Colonic mucosa (tissue), 4 donors: ENCODE data around the gene SRSF8. TPM values are rescaled to one million over a fixed set of nuclear protein-coding genes. Genes with fewer than 3 reads are reported as not detected.

Experiments used
- DNase-seq: peaks from one replicate; pipeline ENCODE4 v3.0.0-alpha.2; 2020
- H3K27ac ChIP-seq: fragments of 200-600 bp; one replicate; pipeline ENCODE4 v1.8.0; 2021
- H3K27me3 ChIP-seq: fragments of 200-600 bp; one replicate; pipeline ENCODE4 v1.8.0; 2021
- H3K36me3 ChIP-seq: fragments of 200-600 bp; one replicate; pipeline ENCODE4 v1.8.0; 2021
- H3K4me1 ChIP-seq: fragments of 200-600 bp; one replicate; pipeline ENCODE4 v1.8.0; 2021; ENCODE audit warnings: mild to moderate bottlenecking
- H3K4me3 ChIP-seq: fragments of 200-600 bp; one replicate; pipeline ENCODE4 v1.8.0; 2021
- H3K9ac ChIP-seq, 2 donors: one replicate each; pipeline ENCODE4 v1.7.0; 2013; ENCODE audit warnings: control low read depth in 2 of 2, low read depth in 2 of 2, low read length in 2 of 2
- H3K9me3 ChIP-seq: fragments of 200-600 bp; one replicate; pipeline ENCODE4 v1.8.0; 2021
- CTCF ChIP-seq: fragments of 200-600 bp; IDR thresholded peaks from one replicate; pipeline ENCODE4 v1.8.0; 2022; ENCODE audit warnings: antibody characterized with exemption, mild to moderate bottlenecking
- intact Hi-C: fragments of 100-400 bp; cut with DNase I; formaldehyde crosslinking; loops from one replicate; pipeline ENCODE4 v1.14.1; 2022
- total RNA-seq, 2 donors: library from RNA; stranded (reverse); fragmentation: NEBNext Ultra II Directional in 1 of 2; extraction: Animal tissue kit (Norgen Biotek cat#: 25700) in 1 of 2; gene quantifications; one replicate each; pipeline ENCODE4 v1.2.1, GENCODE V29; 2021
- donor health status: healthy.
- donor health status: DM: no; HTN: no; CAD: no.
- donor health status: DM: no; HTN: no; CAD: no.

SRSF8 gene
- total RNA-seq, 2 donors from 2014 or later: 39.4 to 43.4 TPM

DNA sequence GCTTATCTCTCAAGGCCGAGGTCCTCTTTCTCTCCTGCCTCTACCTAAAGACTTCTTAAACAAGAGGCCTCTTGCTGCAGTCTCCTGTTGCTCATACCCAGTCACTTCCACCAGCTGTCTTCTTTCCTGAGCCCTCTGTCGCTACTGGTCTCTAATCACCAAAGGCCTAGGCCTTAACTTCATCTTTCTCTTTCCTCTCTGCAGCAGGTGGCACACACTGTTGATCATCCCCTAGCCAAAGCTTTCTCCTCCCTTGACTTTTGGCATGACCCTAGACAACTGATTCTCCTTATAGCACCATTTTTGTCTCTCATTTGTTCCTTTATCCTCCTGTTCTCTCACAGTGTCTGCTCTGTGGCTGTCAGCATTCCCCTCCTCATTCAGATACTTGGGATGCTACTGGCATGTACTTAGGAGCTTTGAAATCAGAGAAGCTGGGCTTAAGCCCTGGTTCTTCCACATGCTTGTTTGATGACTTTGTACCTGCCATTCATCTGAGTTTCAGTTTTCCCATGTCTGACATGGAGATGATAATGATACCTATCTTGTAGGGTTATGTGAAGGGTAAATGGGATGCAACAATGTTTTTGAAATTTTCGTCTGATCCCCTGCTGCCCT is 45.3 kb downstream of the SRSF8 start:
- no peaks in the 10 kb centered on the region for H3K36me3 ChIP-seq
- DNase-seq: no peak
- H3K9me3 ChIP-seq: no peaks in the 10 kb centered on the region
- H3K27ac ChIP-seq: no peak overlapping the region
- no peaks in the 10 kb centered on the region for H3K4me1 ChIP-seq
- no peak overlapping the region for H3K4me3 ChIP-seq
- TF ChIP-seq CTCF: no peak
- intact Hi-C loops: no loop called here
- H3K9ac ChIP-seq: no peak overlapping the region
- no peaks in the 10 kb centered on the region for H3K27me3 ChIP-seq

GRCh38 chr11:95115597-95115996 is 48.9 kb downstream of the SRSF8 start:
- H3K9me3 ChIP-seq: no peaks in the 10 kb centered on the region
- no peaks in the 10 kb centered on the region for H3K27me3 ChIP-seq
- no peak overlapping the region for H3K9ac ChIP-seq
- DNase-seq: no peak
- H3K36me3 ChIP-seq: no peaks in the 10 kb centered on the region
- no peak overlapping the region for H3K27ac ChIP-seq
- H3K4me1 ChIP-seq: no peaks in the 10 kb centered on the region
- no peak overlapping the region for H3K4me3 ChIP-seq
- intact Hi-C loops: no loop called here
- no peak for TF ChIP-seq CTCF

DNA sequence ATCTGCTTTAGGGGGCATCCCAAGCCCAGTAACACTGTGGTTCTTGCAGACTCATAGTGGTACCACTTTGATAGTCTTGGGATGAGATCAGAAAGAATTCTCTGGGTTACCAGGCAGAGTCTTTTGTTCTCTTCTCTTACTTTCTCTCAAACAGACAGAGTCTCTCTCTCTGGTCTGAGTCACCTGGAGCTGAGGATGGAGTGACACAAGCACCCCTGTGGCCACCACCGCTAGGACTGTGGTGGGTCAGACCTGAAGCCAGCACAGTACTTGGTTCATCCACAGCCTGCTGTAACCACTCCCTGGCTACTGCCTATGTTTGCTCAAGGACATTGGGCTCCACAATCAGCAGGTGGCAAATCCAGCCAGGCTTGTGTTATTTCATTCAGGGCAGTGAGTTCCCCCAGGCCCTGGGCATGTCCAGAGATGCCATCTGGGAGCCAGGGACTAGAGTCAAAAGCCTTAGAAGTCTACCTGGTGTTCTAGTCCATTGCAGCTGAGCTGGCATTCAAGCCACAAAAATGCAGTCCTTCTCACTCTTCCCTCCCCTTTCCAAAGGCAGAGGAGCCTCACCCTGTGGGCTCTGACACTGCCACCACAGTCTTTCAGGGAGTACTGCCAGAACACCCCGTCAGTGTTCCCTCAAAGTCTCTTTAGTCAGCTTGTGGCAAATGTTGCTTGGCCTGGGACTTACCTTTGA is 52.8 kb downstream of the SRSF8 start:
- H3K27me3 ChIP-seq: no peaks in the 10 kb centered on the region
- H3K36me3 ChIP-seq: no peaks in the 10 kb centered on the region
- H3K4me1 ChIP-seq: no peaks in the 10 kb centered on the region
- H3K4me3 ChIP-seq: no peak overlapping the region
- intact Hi-C loops: no loop called here
- no peak for DNase-seq
- no peak for TF ChIP-seq CTCF
- no peaks in the 10 kb centered on the region for H3K9me3 ChIP-seq
- H3K9ac ChIP-seq: no peak overlapping the region
- no peak overlapping the region for H3K27ac ChIP-seq

Other genes starting within 250 kb of the SRSF8 start
- 10 to 100 TPM; 40.4 to 47.5 TPM for gene CWC15, start 93.4 kb upstream of the SRSF8 start, total RNA-seq
- gene KDM4D, start 93.2 kb upstream of the SRSF8 start, total RNA-seq: under 1 TPM in 1 of 2 donors, not detected in 1; 0.20 TPM
- gene KDM4E, start 41.7 kb upstream of the SRSF8 start, total RNA-seq: not detected
- not detected for gene KDM4F, start 17.5 kb upstream of the SRSF8 start, total RNA-seq
- gene ENDOD1, start 22.9 kb downstream of the SRSF8 start, total RNA-seq: 10 to 100 TPM; 68.1 to 71.8 TPM
- 10 to 100 TPM; 14.7 to 21.2 TPM for gene SESN3, start 164.3 kb downstream of the SRSF8 start, total RNA-seq